Immature natural killer cell (primary cell): ENCODE results near the gene FBN2. TPM values are rescaled to one million over a fixed set of nuclear protein-coding genes. Genes with fewer than 3 reads are reported as not detected.

Experiments used
- DNase-seq, 3 donors: peaks; one replicate each; pipeline ENCODE4 v3.0.0; 2022; ENCODE audit warnings: mixed read lengths in 1 of 3
- H3K27ac Mint-ChIP-seq, 6 donors: one replicate each; pipeline ENCODE4 v1.8.0; 2020; ENCODE audit warnings: mixed read lengths in 6 of 6, mild to moderate bottlenecking in 5 of 6, inconsistent platforms in 4 of 6, moderate library complexity in 3 of 6
- H3K27me3 Mint-ChIP-seq, 3 donors: one replicate each; pipeline ENCODE4 v1.8.0; 2020 to 2021; ENCODE audit warnings: low read depth in 3 of 3, mild to moderate bottlenecking in 3 of 3, mixed read lengths in 3 of 3, moderate library complexity in 3 of 3, inconsistent platforms in 1 of 3
- H3K36me3 Mint-ChIP-seq, 3 donors: one replicate each; pipeline ENCODE4 v1.8.0; 2020; ENCODE audit warnings: mixed read lengths in 3 of 3, inconsistent platforms in 2 of 3, mild to moderate bottlenecking in 2 of 3
- H3K4me1 Mint-ChIP-seq, 2 donors: one replicate each; pipeline ENCODE4 v1.8.0; 2020; ENCODE audit warnings: inconsistent platforms in 2 of 2, mild to moderate bottlenecking in 2 of 2, mixed read lengths in 2 of 2, moderate library complexity in 1 of 2
- H3K4me3 Mint-ChIP-seq, 5 donors: one replicate each; pipeline ENCODE4 v1.8.0; 2020; ENCODE audit warnings: mild to moderate bottlenecking in 5 of 5, mixed read lengths in 5 of 5, inconsistent platforms in 3 of 5, moderate library complexity in 3 of 5
- H3K9me3 Mint-ChIP-seq, 6 donors: one replicate each; pipeline ENCODE4 v1.8.0; 2020; ENCODE audit warnings: mild to moderate bottlenecking in 6 of 6, mixed read lengths in 6 of 6, inconsistent platforms in 4 of 6, moderate library complexity in 3 of 6
- polyA plus RNA-seq, 3 donors: library from polyadenylated mRNA; unstranded; fragments of 300-500 nt; fragmentation: Illumina TruSeq; gene quantifications; one replicate each; pipeline ENCODE4 v1.2.3, GENCODE V29; 2021

Gene FBN2
- polyA plus RNA-seq, 3 donors from 2014 or later, result not detected

GRCh38 chr5:128271859-128272464, 266.1 kb downstream of the FBN2 start:
- H3K27ac Mint-ChIP-seq, result no peak overlapping the region
- DNase-seq, result no peak
- no peaks in the 10 kb centered on the region for H3K4me1 Mint-ChIP-seq

DNA sequence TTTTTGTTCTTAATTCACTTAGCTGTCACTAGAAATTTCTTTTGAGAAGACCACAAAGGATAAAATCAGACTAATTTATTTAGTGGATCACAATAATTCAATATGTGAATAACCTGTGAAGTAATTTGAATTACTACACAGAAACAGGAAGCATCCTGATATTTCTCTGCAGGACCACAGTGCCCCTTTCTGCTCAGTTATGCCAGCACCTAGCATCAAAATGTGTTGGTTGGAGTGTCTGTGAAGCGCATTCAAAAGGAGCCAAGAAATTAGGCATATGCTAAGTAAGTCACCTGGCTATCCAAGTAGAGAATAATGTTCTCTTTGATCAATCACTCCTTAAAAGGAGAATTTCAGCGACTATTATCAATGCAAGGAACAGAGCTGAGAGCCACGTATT, 267.0 kb downstream of the FBN2 start:
- Mint-ChIP-seq H3K4me3 (no peak overlapping the region), H3K27me3 (no peaks in the 10 kb centered on the region), H3K9me3 (peaks cover 0 to 13% (median 2%) of the 10 kb centered on the region in 6 donors), H3K27ac (no peak overlapping the region), H3K36me3 (no peaks in the 10 kb centered on the region), H3K4me1 (no peaks in the 10 kb centered on the region)
- DNase-seq, result no peak

More at GRCh38 chr5:128271859-128272464, 266.1 kb downstream of the FBN2 start:
- Mint-ChIP-seq H3K4me3 (no peak overlapping the region), H3K27me3 (peaks cover 0 to 4% (median 0%) of the 10 kb centered on the region in 3 donors), H3K36me3 (no peaks in the 10 kb centered on the region), H3K9me3 (peaks cover 0 to 13% (median 3%) of the 10 kb centered on the region in 6 donors)

GRCh38 chr5:128264564-128265360, 273.3 kb downstream of the FBN2 start:
- H3K27ac Mint-ChIP-seq, result no peak overlapping the region
- H3K4me1 Mint-ChIP-seq, result no peaks in the 10 kb centered on the region
- DNase-seq, result no peak
- H3K36me3 Mint-ChIP-seq, result no peaks in the 10 kb centered on the region
- peaks cover 0 to 4% (median under 1%) of the 10 kb centered on the region in 3 donors for H3K27me3 Mint-ChIP-seq
- peaks cover 0 to 13% (median 3%) of the 10 kb centered on the region in 6 donors for H3K9me3 Mint-ChIP-seq
- H3K4me3 Mint-ChIP-seq, result no peak overlapping the region

GRCh38 chr5:128263357-128263756, 274.7 kb downstream of the FBN2 start:
- Mint-ChIP-seq H3K27me3 (peaks cover 0 to 8% (median 4%) of the 10 kb centered on the region in 3 donors), H3K4me1 (no peaks in the 10 kb centered on the region)

GRCh38 chr5:128262911-128263310, 275.1 kb downstream of the FBN2 start:
- Mint-ChIP-seq H3K27ac (no peak overlapping the region), H3K9me3 (peaks cover 0 to 7% (median 3%) of the 10 kb centered on the region in 6 donors), H3K27me3 (peaks cover 0 to 8% (median 4%) of the 10 kb centered on the region in 3 donors), H3K4me3 (no peak overlapping the region), H3K36me3 (no peaks in the 10 kb centered on the region), H3K4me1 (no peaks in the 10 kb centered on the region)
- no peak for DNase-seq

More at GRCh38 chr5:128263357-128263756, 274.7 kb downstream of the FBN2 start:
- H3K27ac Mint-ChIP-seq, result no peak overlapping the region
- H3K4me3 Mint-ChIP-seq, result no peak overlapping the region
- no peak for DNase-seq
- H3K9me3 Mint-ChIP-seq, result peaks cover 0 to 11% (median 4%) of the 10 kb centered on the region in 6 donors
- no peaks in the 10 kb centered on the region for H3K36me3 Mint-ChIP-seq

DNA sequence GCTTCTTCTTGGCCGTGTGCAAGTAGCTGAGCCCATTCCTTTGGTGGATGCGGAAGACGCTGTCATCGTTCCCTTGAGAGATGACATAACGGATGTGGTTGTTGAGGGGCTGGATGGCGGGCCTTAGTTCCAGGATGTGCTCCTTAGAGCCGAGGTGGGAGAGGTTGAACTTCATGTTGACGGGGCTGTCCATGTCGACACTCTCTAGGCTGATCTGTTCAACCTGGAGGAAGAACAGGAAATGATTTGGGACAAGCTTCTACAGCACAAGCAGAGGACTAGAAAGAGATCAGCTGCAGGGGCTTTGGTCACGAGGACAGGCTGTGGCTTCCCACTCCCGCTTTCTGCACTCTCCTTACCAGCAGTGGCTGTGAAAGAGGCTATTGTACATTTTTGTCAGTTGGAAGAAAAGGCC, 278.4 kb downstream of the FBN2 start:
- no peak for DNase-seq
- Mint-ChIP-seq H3K9me3 (peaks cover 0 to 3% (median 0%) of the 10 kb centered on the region in 6 donors), H3K4me1 (no peaks in the 10 kb centered on the region), H3K36me3 (no peaks in the 10 kb centered on the region), H3K4me3 (no peak overlapping the region), H3K27me3 (peaks cover 0 to 10% (median 4%) of the 10 kb centered on the region in 3 donors), H3K27ac (no peak overlapping the region)

- Mint-ChIP-seq H3K36me3 (no peaks in the 10 kb centered on the region), H3K27ac (no peak overlapping the region), H3K4me1 (no peaks in the 10 kb centered on the region), H3K4me3 (no peak overlapping the region), H3K9me3 (peaks cover 0 to 5% (median 1%) of the 10 kb centered on the region in 6 donors), H3K27me3 (peaks cover 0 to 13% (median 3%) of the 10 kb centered on the region in 3 donors)
- DNase-seq, result no peak
Observed at GRCh38 chr5:128258372-128258771, 279.7 kb downstream of the FBN2 start.

- Mint-ChIP-seq H3K4me1 (no peaks in the 10 kb centered on the region), H3K36me3 (no peaks in the 10 kb centered on the region), H3K27me3 (peaks cover 0 to 13% (median 3%) of the 10 kb centered on the region in 3 donors), H3K9me3 (peaks cover 0 to 5% (median 1%) of the 10 kb centered on the region in 6 donors), H3K4me3 (no peak overlapping the region), H3K27ac (no peak overlapping the region)
- DNase-seq, result no peak
Observed at GRCh38 chr5:128257076-128257475, 281.0 kb downstream of the FBN2 start.

- no peak for DNase-seq
- peaks cover 0 to 5% (median 2%) of the 10 kb centered on the region in 6 donors for H3K9me3 Mint-ChIP-seq
- H3K4me1 Mint-ChIP-seq, result no peaks in the 10 kb centered on the region
- peaks cover 0 to 17% (median 0%) of the 10 kb centered on the region in 3 donors for H3K27me3 Mint-ChIP-seq
- H3K4me3 Mint-ChIP-seq, result no peak overlapping the region
- no peak overlapping the region for H3K27ac Mint-ChIP-seq
- H3K36me3 Mint-ChIP-seq, result no peaks in the 10 kb centered on the region
Observed at GRCh38 chr5:128254789-128255188, 283.3 kb downstream of the FBN2 start.

DNA sequence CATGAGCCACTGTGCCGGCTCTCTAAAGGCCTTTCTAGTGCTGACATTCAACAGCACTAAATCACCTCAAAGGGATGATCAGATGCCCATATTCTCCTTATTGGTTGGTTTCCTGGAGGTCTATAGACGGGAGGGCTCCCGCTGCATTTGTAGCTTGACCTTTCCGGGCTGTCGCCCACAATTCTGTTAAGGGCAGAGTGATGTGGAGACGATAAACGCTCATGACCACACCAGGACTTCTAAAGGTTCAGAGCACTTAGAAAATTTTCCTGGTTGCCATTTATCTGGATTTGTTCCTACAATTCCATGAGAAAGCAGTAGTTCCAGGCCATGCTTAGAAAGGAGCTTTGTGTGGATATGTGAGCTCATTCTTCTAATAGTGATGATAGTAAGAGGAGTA, 284.2 kb downstream of the FBN2 start:
- Mint-ChIP-seq H3K4me1 (no peaks in the 10 kb centered on the region), H3K9me3 (peaks cover 0 to 5% (median under 1%) of the 10 kb centered on the region in 6 donors), H3K4me3 (no peak overlapping the region), H3K36me3 (no peaks in the 10 kb centered on the region), H3K27me3 (peaks cover 0 to 13% (median 0%) of the 10 kb centered on the region in 3 donors), H3K27ac (no peak overlapping the region)
- no peak for DNase-seq

DNA sequence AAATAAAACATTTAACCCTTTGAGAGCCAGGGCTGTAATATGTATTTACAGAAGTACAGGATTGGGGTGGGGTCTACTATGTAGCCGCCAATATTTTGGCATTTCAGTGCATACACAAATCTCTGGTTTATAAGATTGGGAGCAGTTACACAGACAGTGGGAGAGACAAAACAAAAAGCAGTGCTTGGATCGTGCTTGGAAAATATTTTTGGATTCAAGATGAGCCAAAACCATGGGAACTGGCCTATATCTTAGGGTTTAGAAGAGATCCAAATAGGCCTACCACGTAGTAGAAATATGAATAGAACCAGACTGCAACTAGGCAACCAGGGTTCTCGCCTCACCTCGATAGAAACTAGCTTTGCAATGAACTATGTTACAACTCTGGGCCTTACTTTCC, 284.9 kb downstream of the FBN2 start:
- peaks cover 0 to 5% (median 0%) of the 10 kb centered on the region in 6 donors for H3K9me3 Mint-ChIP-seq

DNA sequence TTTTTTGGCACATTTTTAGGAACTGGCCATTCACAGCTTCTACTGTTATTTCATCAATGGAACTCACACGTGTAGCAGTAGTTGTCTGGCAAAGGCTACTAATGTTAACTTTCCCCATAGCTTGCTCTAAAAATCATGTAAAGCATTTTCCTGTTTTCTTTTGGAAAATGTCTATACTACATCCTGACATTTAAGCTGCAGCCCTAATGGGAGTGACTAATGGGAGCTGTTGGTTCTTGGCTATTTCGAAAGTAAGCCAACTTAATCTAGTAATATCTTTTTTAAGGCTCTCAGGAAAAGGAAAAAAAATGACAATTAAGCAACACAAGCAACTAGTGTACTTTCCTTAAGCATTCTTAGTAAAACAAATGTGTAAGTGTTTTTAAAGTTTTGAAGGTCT, 285.3 kb downstream of the FBN2 start:
- Mint-ChIP-seq H3K9me3 (peaks cover 0 to 5% (median 0%) of the 10 kb centered on the region in 6 donors), H3K4me3 (no peak overlapping the region), H3K27ac (no peak overlapping the region), H3K36me3 (no peaks in the 10 kb centered on the region), H3K4me1 (no peaks in the 10 kb centered on the region), H3K27me3 (peaks cover 0 to 8% (median 0%) of the 10 kb centered on the region in 3 donors)
- no peak for DNase-seq

More for the DNA sequence above, 284.9 kb downstream of the FBN2 start:
- Mint-ChIP-seq H3K4me1 (no peaks in the 10 kb centered on the region), H3K4me3 (no peak overlapping the region), H3K27ac (no peak overlapping the region), H3K36me3 (no peaks in the 10 kb centered on the region), H3K27me3 (peaks cover 0 to 8% (median 0%) of the 10 kb centered on the region in 3 donors)
- no peak for DNase-seq

GRCh38 chr5:128252196-128252595, 285.8 kb downstream of the FBN2 start:
- no peak for DNase-seq
- Mint-ChIP-seq H3K27me3 (peaks cover 0 to 7% (median 0%) of the 10 kb centered on the region in 3 donors), H3K27ac (no peak overlapping the region), H3K9me3 (peaks cover 0 to 5% (median 0%) of the 10 kb centered on the region in 6 donors), H3K4me1 (no peaks in the 10 kb centered on the region), H3K4me3 (no peak overlapping the region), H3K36me3 (no peaks in the 10 kb centered on the region)

- H3K27ac Mint-ChIP-seq, result no peak overlapping the region
- peaks cover 0 to 6% (median 3%) of the 10 kb centered on the region in 3 donors for H3K27me3 Mint-ChIP-seq
- H3K4me1 Mint-ChIP-seq, result no peaks in the 10 kb centered on the region
- H3K4me3 Mint-ChIP-seq, result no peak overlapping the region
- H3K36me3 Mint-ChIP-seq, result no peaks in the 10 kb centered on the region
- no peak for DNase-seq
- H3K9me3 Mint-ChIP-seq, result peaks cover 0 to under 1% (median 0%) of the 10 kb centered on the region in 6 donors
Observed at GRCh38 chr5:128245974-128246373, 292.1 kb downstream of the FBN2 start.
